ENCODE measurements around the gene PRPF8. TPM values are rescaled to one million over a fixed set of nuclear protein-coding genes. Genes with fewer than 3 reads are reported as not detected.
"Not testable (repeated sequence)": the region's sequence is repeated elsewhere in the genome, so short reads cannot be mapped to it uniquely, and the experiment has no call there.

Gene PRPF8
- total RNA-seq, 1 donor from 2014 or later = 439 TPM

GRCh38 chr17:1697681-1698080 lies 13.0 kb upstream of the PRPF8 start:
- Mint-ChIP-seq H3K36me3 (ENCODE audit: low read depth) (no peaks in the 10 kb centered on the region), H3K4me3 (ENCODE audit: low read depth) (no peak overlapping the region), H3K27ac (no peak overlapping the region), H3K27me3 (ENCODE audit: low read depth) (peaks cover 2% of the 10 kb centered on the region), H3K9me3 (no peaks in the 10 kb centered on the region), H3K4me1 (ENCODE audit: low read depth) (no peaks in the 10 kb centered on the region)
- no peak for DNase-seq (ENCODE audit: low spot score)
- intact Hi-C loops (cut with micrococcal nuclease) = no loop called here

DNA sequence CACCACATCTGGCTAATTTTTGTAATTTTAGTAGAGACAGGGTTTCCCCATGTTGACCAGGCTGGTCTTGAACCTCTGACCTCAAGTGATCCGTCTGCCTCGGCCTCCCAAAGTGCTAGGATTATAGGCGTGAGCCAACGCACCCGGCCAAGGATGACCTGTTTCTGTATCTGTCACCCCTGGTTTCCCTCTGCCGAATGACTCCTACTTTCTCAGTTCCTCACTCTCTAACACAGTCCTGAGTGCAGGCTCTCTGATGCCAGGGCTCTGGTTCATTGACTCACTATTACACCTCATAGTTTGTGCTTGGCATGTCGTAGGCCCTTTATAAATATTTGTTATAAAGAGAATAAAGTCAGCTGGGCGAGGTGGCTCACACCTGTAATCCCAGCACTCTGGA lies 10.7 kb upstream of the PRPF8 start:
- Mint-ChIP-seq H3K27me3 (ENCODE audit: low read depth) (peaks cover 5% of the 10 kb centered on the region), H3K36me3 (ENCODE audit: low read depth) (no peaks in the 10 kb centered on the region), H3K4me3 (ENCODE audit: low read depth) (no peak overlapping the region), H3K4me1 (ENCODE audit: low read depth) (no peaks in the 10 kb centered on the region), H3K9me3 (no peaks in the 10 kb centered on the region), H3K27ac (no peak overlapping the region)
- intact Hi-C loops (cut with micrococcal nuclease) = no loop called here
- no peak for DNase-seq (ENCODE audit: low spot score)

DNA sequence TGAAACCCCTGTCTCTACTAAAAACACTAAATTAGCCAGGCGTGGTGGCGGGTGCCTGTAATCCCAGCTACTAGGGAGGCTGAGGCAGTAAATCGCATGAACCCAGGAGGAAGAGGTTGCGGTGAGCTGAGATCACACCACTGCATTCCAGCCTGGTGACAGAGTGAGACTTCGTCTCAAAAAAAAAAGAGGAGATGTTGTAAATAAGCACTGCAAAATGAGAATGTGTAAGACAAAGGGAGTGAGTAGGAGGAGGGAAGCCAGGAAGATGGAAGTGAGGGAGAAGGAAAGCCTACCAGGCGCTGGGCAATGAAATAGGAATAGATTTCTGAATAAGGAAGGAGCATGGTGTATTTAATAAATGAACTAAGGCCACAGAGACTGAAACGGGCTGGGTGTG lies 8.7 kb upstream of the PRPF8 start:
- no peak overlapping the region for H3K27ac Mint-ChIP-seq
- H3K27me3 Mint-ChIP-seq (ENCODE audit: low read depth) = peaks cover 5% of the 10 kb centered on the region
- no peaks in the 10 kb centered on the region for H3K9me3 Mint-ChIP-seq
- no peaks in the 10 kb centered on the region for H3K4me1 Mint-ChIP-seq (ENCODE audit: low read depth)
- no peak overlapping the region for H3K4me3 Mint-ChIP-seq (ENCODE audit: low read depth)
- no peak for DNase-seq (ENCODE audit: low spot score)
- H3K36me3 Mint-ChIP-seq (ENCODE audit: low read depth) = no peaks in the 10 kb centered on the region
- intact Hi-C loops (cut with micrococcal nuclease) = no loop called here

GRCh38 chr17:1690544-1691221 lies 6.0 kb upstream of the PRPF8 start:
- H3K9me3 Mint-ChIP-seq = no peaks in the 10 kb centered on the region
- H3K27me3 Mint-ChIP-seq (ENCODE audit: low read depth) = peaks cover 5% of the 10 kb centered on the region
- no peaks in the 10 kb centered on the region for H3K4me1 Mint-ChIP-seq (ENCODE audit: low read depth)
- no peaks in the 10 kb centered on the region for H3K36me3 Mint-ChIP-seq (ENCODE audit: low read depth)
- intact Hi-C loops (cut with micrococcal nuclease) = no loop called here
- H3K27ac Mint-ChIP-seq = no peak overlapping the region
- H3K4me3 Mint-ChIP-seq (ENCODE audit: low read depth) = no peak overlapping the region
- DNase-seq (ENCODE audit: low spot score) = no peak

- H3K4me3 Mint-ChIP-seq (ENCODE audit: low read depth); H3K27ac Mint-ChIP-seq; DNase-seq (ENCODE audit: low spot score); H3K9me3 Mint-ChIP-seq; intact Hi-C loops (cut with micrococcal nuclease); H3K27me3 Mint-ChIP-seq (ENCODE audit: low read depth): not testable (repeated sequence)
- Mint-ChIP-seq H3K4me1 (ENCODE audit: low read depth) (peaks cover 11% of the 10 kb centered on the region), H3K36me3 (ENCODE audit: low read depth) (peaks cover 14% of the 10 kb centered on the region)
These were observed 3.7 kb upstream of the PRPF8 start for GRCh38 chr17:1688405-1688804.

GRCh38 chr17:1686086-1686485 lies 1.4 kb upstream of the PRPF8 start:
- intact Hi-C loops (cut with micrococcal nuclease) = no loop called here
- Mint-ChIP-seq H3K27me3 (ENCODE audit: low read depth) (no peaks in the 10 kb centered on the region), H3K4me1 (ENCODE audit: low read depth) (peaks cover 23% of the 10 kb centered on the region), H3K27ac (no peak overlapping the region), H3K36me3 (ENCODE audit: low read depth) (peaks cover 37% of the 10 kb centered on the region), H3K9me3 (no peaks in the 10 kb centered on the region), H3K4me3 (ENCODE audit: low read depth) (no peak overlapping the region)
- no peak for DNase-seq (ENCODE audit: low spot score)

DNA sequence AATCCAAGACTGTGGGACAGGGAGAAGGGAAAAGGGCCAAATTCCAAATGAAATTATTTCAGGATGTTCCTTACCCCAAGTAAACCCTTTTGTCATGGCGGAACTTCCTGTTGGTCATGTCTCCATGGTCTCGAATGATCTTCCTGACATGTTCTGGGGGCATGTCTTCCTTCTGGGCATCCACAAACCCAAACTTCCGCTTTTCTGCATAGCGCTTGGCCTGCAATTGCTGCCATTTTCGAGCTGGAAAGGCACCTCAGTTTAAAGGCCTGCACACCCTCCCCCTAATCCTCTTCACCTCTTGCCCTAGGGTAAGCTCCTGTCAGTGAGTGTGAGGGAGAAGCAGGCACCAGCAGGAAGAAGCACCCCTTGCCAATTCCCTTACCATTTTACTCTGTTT lies 1.2 kb downstream of the PRPF8 start:
- H3K36me3 Mint-ChIP-seq (ENCODE audit: low read depth) = peaks cover 63% of the 10 kb centered on the region
- peak overlapping the region; percentile 94 for H3K27ac Mint-ChIP-seq
- H3K27me3 Mint-ChIP-seq (ENCODE audit: low read depth) = no peaks in the 10 kb centered on the region
- intact Hi-C loops (cut with micrococcal nuclease) = no loop called here
- H3K4me1 Mint-ChIP-seq (ENCODE audit: low read depth) = peaks cover 23% of the 10 kb centered on the region
- H3K4me3 Mint-ChIP-seq (ENCODE audit: low read depth) = peak overlapping the region; percentile 98
- no peaks in the 10 kb centered on the region for H3K9me3 Mint-ChIP-seq
- no peak for DNase-seq (ENCODE audit: low spot score)

GRCh38 chr17:1676401-1676800 lies 8.3 kb downstream of the PRPF8 start:
- no peak for DNase-seq (ENCODE audit: low spot score)
- H3K27ac Mint-ChIP-seq = no peak overlapping the region
- H3K9me3 Mint-ChIP-seq = no peaks in the 10 kb centered on the region
- H3K4me3 Mint-ChIP-seq (ENCODE audit: low read depth) = no peak overlapping the region
- no peaks in the 10 kb centered on the region for H3K4me1 Mint-ChIP-seq (ENCODE audit: low read depth)
- H3K27me3 Mint-ChIP-seq (ENCODE audit: low read depth) = no peaks in the 10 kb centered on the region
- H3K36me3 Mint-ChIP-seq (ENCODE audit: low read depth) = peaks cover 90% of the 10 kb centered on the region
- intact Hi-C loops (cut with micrococcal nuclease) = no loop called here

- no peaks in the 10 kb centered on the region for H3K9me3 Mint-ChIP-seq
- intact Hi-C loops (cut with micrococcal nuclease) = no loop called here
- peaks cover 88% of the 10 kb centered on the region for H3K36me3 Mint-ChIP-seq (ENCODE audit: low read depth)
- no peak for DNase-seq (ENCODE audit: low spot score)
- H3K4me3 Mint-ChIP-seq (ENCODE audit: low read depth) = no peak overlapping the region
- H3K4me1 Mint-ChIP-seq (ENCODE audit: low read depth) = peaks cover 14% of the 10 kb centered on the region
- H3K27ac Mint-ChIP-seq = no peak overlapping the region
- no peaks in the 10 kb centered on the region for H3K27me3 Mint-ChIP-seq (ENCODE audit: low read depth)
These were observed 11.5 kb downstream of the PRPF8 start for GRCh38 chr17:1673041-1673785.

DNA sequence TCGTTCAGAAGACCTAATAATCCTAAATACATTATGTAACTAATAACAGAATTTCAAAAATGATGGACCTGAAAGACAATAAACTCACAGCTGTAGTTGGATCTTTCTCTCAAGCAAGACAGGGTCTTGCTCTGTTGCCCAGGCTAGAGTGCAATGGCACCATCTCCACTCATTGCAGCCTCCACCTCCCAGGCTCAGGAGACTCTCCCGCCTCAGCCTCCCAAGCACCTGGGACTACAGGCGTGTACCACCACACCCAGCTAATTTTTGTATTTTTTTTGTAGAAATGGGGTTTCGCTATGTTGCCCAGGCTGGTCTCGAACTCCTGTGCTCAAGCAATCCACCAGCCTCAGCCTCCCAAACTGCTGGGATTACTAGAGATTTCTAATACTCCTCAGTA lies 20.7 kb downstream of the PRPF8 start:
- H3K4me1 Mint-ChIP-seq (ENCODE audit: low read depth); H3K27me3 Mint-ChIP-seq (ENCODE audit: low read depth); H3K27ac Mint-ChIP-seq; DNase-seq (ENCODE audit: low spot score); H3K4me3 Mint-ChIP-seq (ENCODE audit: low read depth); intact Hi-C loops (cut with micrococcal nuclease); H3K9me3 Mint-ChIP-seq: not testable (repeated sequence)
- peaks cover 83% of the 10 kb centered on the region for H3K36me3 Mint-ChIP-seq (ENCODE audit: low read depth)

GRCh38 chr17:1661045-1661444 lies 23.6 kb downstream of the PRPF8 start:
- Mint-ChIP-seq H3K4me1 (ENCODE audit: low read depth) (no peaks in the 10 kb centered on the region), H3K27me3 (ENCODE audit: low read depth) (no peaks in the 10 kb centered on the region), H3K27ac (no peak overlapping the region), H3K9me3 (no peaks in the 10 kb centered on the region), H3K36me3 (ENCODE audit: low read depth) (peaks cover 89% of the 10 kb centered on the region), H3K4me3 (ENCODE audit: low read depth) (no peak overlapping the region)
- no peak for DNase-seq (ENCODE audit: low spot score)
- intact Hi-C loops (cut with micrococcal nuclease) = no loop called here

- H3K36me3 Mint-ChIP-seq (ENCODE audit: low read depth) = peaks cover 86% of the 10 kb centered on the region
- no peak for DNase-seq (ENCODE audit: low spot score)
- H3K27me3 Mint-ChIP-seq (ENCODE audit: low read depth) = no peaks in the 10 kb centered on the region
- H3K27ac Mint-ChIP-seq = no peak overlapping the region
- H3K4me1 Mint-ChIP-seq (ENCODE audit: low read depth) = no peaks in the 10 kb centered on the region
- intact Hi-C loops (cut with micrococcal nuclease) = no loop called here
- H3K4me3 Mint-ChIP-seq (ENCODE audit: low read depth) = no peak overlapping the region
- no peaks in the 10 kb centered on the region for H3K9me3 Mint-ChIP-seq
These were observed 26.6 kb downstream of the PRPF8 start for GRCh38 chr17:1658100-1658499.

GRCh38 chr17:1653735-1654134 lies 30.9 kb downstream of the PRPF8 start:
- no peaks in the 10 kb centered on the region for H3K27me3 Mint-ChIP-seq (ENCODE audit: low read depth)
- peaks cover 78% of the 10 kb centered on the region for H3K36me3 Mint-ChIP-seq (ENCODE audit: low read depth)
- no peak overlapping the region for H3K27ac Mint-ChIP-seq

More at GRCh38 chr17:1653735-1654134, 30.9 kb downstream of the PRPF8 start:
- no peak for DNase-seq (ENCODE audit: low spot score)
- Mint-ChIP-seq H3K4me1 (ENCODE audit: low read depth) (peaks cover 7% of the 10 kb centered on the region), H3K4me3 (ENCODE audit: low read depth) (no peak overlapping the region), H3K9me3 (no peaks in the 10 kb centered on the region)
- intact Hi-C loops (cut with micrococcal nuclease) = no loop called here

All from activated T-helper 2 cell treated with anti-CD3 and anti-CD28 coated beads, Interferon-gamma antibody, Interleukin-2, Interleukin-4, amounts not matched to agents 10 μg/mL and 5 μg/mL and 100 μg/mL, durations not matched to agents 14 hours and 24 hours and 36 hours (primary cell).